Measurements from ENCODE around the gene CLEC18B. TPM values are rescaled to one million over a fixed set of nuclear protein-coding genes. Genes with fewer than 3 reads are reported as not detected.
"Not testable (repeated sequence)": the region's sequence is repeated elsewhere in the genome, so short reads cannot be mapped to it uniquely, and the experiment has no call there.

CLEC18B gene
- total RNA-seq, 1 donor from 2014 or later = 4.9 TPM

DNA sequence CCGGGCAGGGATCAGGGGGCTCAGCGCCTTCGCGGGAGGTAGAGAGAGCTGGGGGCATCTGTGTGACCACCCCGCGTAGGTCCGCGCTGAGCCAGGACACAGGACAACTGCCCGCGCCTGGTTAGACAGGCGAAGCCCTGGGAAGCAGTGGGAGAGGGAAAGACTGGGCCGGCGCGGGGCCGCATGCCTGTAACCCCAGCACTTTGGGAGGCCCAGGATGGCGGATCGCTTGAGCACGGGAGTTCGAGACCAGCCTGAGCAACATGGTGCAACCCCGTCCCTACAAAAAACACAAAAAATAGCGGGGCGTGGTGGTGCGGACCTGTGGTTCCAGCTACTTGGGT is 13.9 kb downstream of the CLEC18B start:
- Histone ChIP-seq H3K4me2 (ENCODE audit: low read length) (peak overlapping the region; percentile 67), H2AFZ (ENCODE audit: low read depth, low read length) (peak overlapping the region; percentile 71), H3K9ac (ENCODE audit: low read length) (peak overlapping the region; percentile 35)
- H3K27me3 Mint-ChIP-seq (ENCODE audit: low read depth, unreplicated experiment); H3K4me3 Mint-ChIP-seq (ENCODE audit: unreplicated experiment); H3K27me3 ChIP-seq (ENCODE audit: insufficient read depth, low read length); H3K27ac ChIP-seq (ENCODE audit: low read depth, low read length); H3K36me3 ChIP-seq (ENCODE audit: insufficient read depth, low read length); H4K20me1 ChIP-seq (ENCODE audit: insufficient read depth, low read length); H3K4me1 ChIP-seq (ENCODE audit: insufficient read depth, low read length); H3K4me1 Mint-ChIP-seq (ENCODE audit: low read depth, unreplicated experiment); H3K79me2 ChIP-seq (ENCODE audit: insufficient read depth, low read length); H3K27ac Mint-ChIP-seq (ENCODE audit: unreplicated experiment); H3K36me3 Mint-ChIP-seq (ENCODE audit: low read depth, unreplicated experiment); FAIRE-seq; H3K9me3 ChIP-seq (ENCODE audit: insufficient read depth, low read depth, low read length); H3K4me3 ChIP-seq (ENCODE audit: insufficient read depth, low read depth, low read length); H3K9me3 Mint-ChIP-seq (ENCODE audit: unreplicated experiment): not testable (repeated sequence)
- peak; percentile 13 for DNase-seq (ENCODE audit: low read depth)

DNA sequence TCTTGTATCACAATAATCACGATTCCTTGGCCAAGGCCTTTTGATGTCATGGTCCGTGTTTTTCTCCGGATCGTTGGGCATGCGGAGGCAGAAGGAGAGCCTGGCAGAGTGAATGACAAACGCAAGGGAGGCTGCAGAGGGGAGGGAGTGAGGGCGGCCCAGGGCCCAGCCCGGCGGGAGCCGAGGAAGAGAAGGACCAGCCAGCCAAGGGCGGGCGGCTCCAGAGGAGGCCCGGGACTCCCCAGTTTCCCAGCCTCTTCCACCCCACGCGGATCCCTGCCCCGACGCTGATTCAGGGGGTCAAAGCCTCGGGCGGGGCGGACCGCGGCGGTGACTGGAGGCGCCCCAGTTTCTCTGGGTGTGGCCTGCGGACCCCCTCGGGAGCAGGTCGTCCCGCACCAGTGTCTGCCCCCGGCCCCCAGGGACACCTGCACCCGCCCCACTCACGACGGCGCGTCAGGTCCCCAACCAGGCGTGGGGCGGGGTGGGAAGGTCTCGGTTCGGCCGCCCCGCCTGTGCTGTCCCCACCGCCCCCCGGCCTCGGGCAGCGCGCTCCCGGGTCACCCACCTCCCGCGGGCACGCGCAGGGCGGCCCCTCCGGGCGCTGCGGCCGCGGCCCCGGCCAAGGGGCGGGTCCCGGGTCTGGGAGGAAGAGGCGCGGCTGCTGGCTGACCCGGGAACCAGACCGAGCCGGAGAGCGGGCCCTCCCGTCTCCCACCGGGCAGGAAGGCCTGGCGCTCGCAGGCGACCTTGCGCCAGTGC is 14.5 kb downstream of the CLEC18B start:
- not testable (repeated sequence) for H3K36me3 ChIP-seq (ENCODE audit: insufficient read depth, low read length); H3K9me3 ChIP-seq (ENCODE audit: insufficient read depth, low read depth, low read length); H3K27ac Mint-ChIP-seq (ENCODE audit: unreplicated experiment); H3K79me2 ChIP-seq (ENCODE audit: insufficient read depth, low read length); H3K4me3 ChIP-seq (ENCODE audit: insufficient read depth, low read depth, low read length); H3K36me3 Mint-ChIP-seq (ENCODE audit: low read depth, unreplicated experiment); H3K27me3 ChIP-seq (ENCODE audit: insufficient read depth, low read length); H3K4me1 ChIP-seq (ENCODE audit: insufficient read depth, low read length); FAIRE-seq; H3K27ac ChIP-seq (ENCODE audit: low read depth, low read length); H3K4me1 Mint-ChIP-seq (ENCODE audit: low read depth, unreplicated experiment); H3K4me3 Mint-ChIP-seq (ENCODE audit: unreplicated experiment); DNase-seq (ENCODE audit: low read depth); H3K9me3 Mint-ChIP-seq (ENCODE audit: unreplicated experiment); H4K20me1 ChIP-seq (ENCODE audit: insufficient read depth, low read length); H3K27me3 Mint-ChIP-seq (ENCODE audit: low read depth, unreplicated experiment)
- H3K9ac ChIP-seq (ENCODE audit: low read length) = peak overlapping the region; percentile 35
- H2AFZ ChIP-seq (ENCODE audit: low read depth, low read length) = peak overlapping the region; percentile 71
- peak overlapping the region; percentile 67 for H3K4me2 ChIP-seq (ENCODE audit: low read length)

DNA sequence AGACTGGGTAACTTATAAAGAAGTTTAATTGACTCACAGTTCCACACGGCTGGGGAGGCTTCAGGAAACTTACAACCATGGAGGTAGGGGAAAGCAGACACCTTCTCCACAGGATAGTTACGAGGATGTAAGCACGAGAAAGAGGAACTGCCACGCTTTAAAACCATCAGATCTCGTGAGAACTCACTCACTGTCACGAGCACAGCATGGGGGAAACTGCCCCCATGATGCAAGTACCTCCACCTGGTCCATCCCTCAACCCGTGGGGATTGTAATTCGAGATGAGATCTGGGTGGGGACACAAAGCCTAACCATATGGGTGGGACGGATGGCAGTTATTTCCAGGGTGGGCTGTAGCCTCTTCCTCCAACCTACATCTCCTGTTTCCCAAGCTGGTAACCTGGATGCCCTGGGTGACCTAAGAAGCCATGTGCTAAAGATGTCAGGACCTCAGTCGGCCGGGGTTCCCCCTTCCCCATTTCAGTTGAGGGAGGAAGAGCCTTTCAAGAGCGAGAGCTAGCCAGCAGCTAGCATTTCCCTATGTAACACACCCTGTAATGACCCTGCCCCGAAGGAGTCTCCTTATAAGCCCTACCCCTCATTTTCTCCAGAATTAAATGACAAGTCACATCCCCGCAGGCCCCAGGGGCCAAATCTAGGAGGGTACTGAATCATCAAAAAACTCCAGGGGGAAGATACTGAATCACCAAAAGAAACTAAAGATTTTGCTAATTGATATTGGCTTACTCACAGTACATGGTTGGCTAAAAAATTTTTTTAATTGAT is 16.9 kb downstream of the CLEC18B start:
- H4K20me1 ChIP-seq (ENCODE audit: insufficient read depth, low read length); H3K4me3 Mint-ChIP-seq (ENCODE audit: unreplicated experiment); DNase-seq (ENCODE audit: low read depth); H3K4me1 ChIP-seq (ENCODE audit: insufficient read depth, low read length); FAIRE-seq; H3K9ac ChIP-seq (ENCODE audit: low read length); H3K9me3 Mint-ChIP-seq (ENCODE audit: unreplicated experiment); H3K27ac Mint-ChIP-seq (ENCODE audit: unreplicated experiment); H3K36me3 ChIP-seq (ENCODE audit: insufficient read depth, low read length); H3K27me3 Mint-ChIP-seq (ENCODE audit: low read depth, unreplicated experiment); H3K27ac ChIP-seq (ENCODE audit: low read depth, low read length); H3K27me3 ChIP-seq (ENCODE audit: insufficient read depth, low read length); H3K79me2 ChIP-seq (ENCODE audit: insufficient read depth, low read length); H3K4me1 Mint-ChIP-seq (ENCODE audit: low read depth, unreplicated experiment); H3K36me3 Mint-ChIP-seq (ENCODE audit: low read depth, unreplicated experiment); H3K9me3 ChIP-seq (ENCODE audit: insufficient read depth, low read depth, low read length); H3K4me3 ChIP-seq (ENCODE audit: insufficient read depth, low read depth, low read length); H2AFZ ChIP-seq (ENCODE audit: low read depth, low read length); H3K4me2 ChIP-seq (ENCODE audit: low read length): not testable (repeated sequence)

DNA sequence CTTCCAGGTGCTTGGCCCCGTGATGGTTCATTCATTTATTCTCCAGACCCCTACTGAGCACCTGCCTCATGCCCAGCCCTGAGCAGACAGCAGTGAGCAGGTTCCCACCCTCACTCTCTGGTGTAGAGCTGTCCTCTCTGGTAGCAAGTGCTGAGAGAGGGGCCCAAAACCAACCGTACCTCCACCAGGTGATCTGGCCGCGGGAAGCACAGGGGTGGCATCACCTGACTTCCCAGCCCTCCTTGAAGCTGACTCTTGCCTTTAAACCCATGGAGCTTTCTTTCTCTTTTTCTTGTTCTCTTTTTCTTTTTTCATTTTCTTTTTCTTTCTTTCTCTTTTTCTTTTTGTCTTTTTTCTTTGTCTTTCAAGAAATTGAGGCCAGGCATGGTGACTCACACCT is 21.0 kb downstream of the CLEC18B start:
- H3K27ac Mint-ChIP-seq (ENCODE audit: unreplicated experiment); DNase-seq (ENCODE audit: low read depth); H3K27me3 Mint-ChIP-seq (ENCODE audit: low read depth, unreplicated experiment); H3K36me3 Mint-ChIP-seq (ENCODE audit: low read depth, unreplicated experiment); H4K20me1 ChIP-seq (ENCODE audit: insufficient read depth, low read length); H2AFZ ChIP-seq (ENCODE audit: low read depth, low read length); H3K27ac ChIP-seq (ENCODE audit: low read depth, low read length); H3K9ac ChIP-seq (ENCODE audit: low read length); H3K4me2 ChIP-seq (ENCODE audit: low read length); H3K36me3 ChIP-seq (ENCODE audit: insufficient read depth, low read length); H3K9me3 Mint-ChIP-seq (ENCODE audit: unreplicated experiment); FAIRE-seq; H3K4me3 Mint-ChIP-seq (ENCODE audit: unreplicated experiment); H3K4me1 ChIP-seq (ENCODE audit: insufficient read depth, low read length); H3K27me3 ChIP-seq (ENCODE audit: insufficient read depth, low read length); H3K4me3 ChIP-seq (ENCODE audit: insufficient read depth, low read depth, low read length); H3K79me2 ChIP-seq (ENCODE audit: insufficient read depth, low read length); H3K4me1 Mint-ChIP-seq (ENCODE audit: low read depth, unreplicated experiment); H3K9me3 ChIP-seq (ENCODE audit: insufficient read depth, low read depth, low read length): not testable (repeated sequence)

DNA sequence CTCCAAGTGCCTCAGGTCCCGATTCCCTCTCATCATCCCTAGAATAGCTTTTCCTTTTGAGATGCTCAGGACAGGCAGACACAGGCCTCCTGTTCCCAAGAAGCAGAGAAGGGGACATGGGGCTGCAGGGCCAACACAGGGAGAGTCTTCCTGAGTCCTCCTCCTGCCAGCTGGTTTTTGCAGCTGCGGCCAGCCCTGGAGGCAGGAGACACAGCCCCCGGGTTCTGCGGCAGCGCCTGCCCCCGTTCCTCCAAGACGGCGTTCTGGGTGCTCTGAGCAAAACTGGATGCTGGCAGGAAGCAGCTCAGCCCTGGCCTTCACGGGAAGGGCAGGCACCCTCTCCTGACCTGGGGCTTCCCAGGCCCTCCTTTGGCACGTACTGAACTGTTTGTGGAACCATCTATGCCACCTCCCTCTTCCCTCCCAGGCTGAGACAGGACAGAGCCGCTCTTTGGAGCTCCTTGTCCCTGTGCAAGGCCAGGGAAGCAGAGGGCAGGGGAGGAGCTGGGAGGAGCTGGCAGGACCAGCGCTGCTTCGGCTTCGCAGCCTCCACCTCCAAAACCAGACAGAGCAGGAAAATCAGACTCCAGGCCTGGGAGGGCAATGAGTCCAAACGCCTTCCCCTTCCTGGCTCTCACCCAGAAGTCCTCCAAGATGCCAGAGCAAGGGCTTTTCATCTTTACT is 22.9 kb downstream of the CLEC18B start:
- H3K27ac ChIP-seq (ENCODE audit: low read depth, low read length); H3K4me1 Mint-ChIP-seq (ENCODE audit: low read depth, unreplicated experiment); DNase-seq (ENCODE audit: low read depth); H3K4me3 Mint-ChIP-seq (ENCODE audit: unreplicated experiment); H3K36me3 ChIP-seq (ENCODE audit: insufficient read depth, low read length); H3K4me1 ChIP-seq (ENCODE audit: insufficient read depth, low read length); H3K27ac Mint-ChIP-seq (ENCODE audit: unreplicated experiment); H2AFZ ChIP-seq (ENCODE audit: low read depth, low read length); H3K36me3 Mint-ChIP-seq (ENCODE audit: low read depth, unreplicated experiment); H3K4me2 ChIP-seq (ENCODE audit: low read length); H3K79me2 ChIP-seq (ENCODE audit: insufficient read depth, low read length); H3K9ac ChIP-seq (ENCODE audit: low read length); H3K27me3 Mint-ChIP-seq (ENCODE audit: low read depth, unreplicated experiment); H3K9me3 ChIP-seq (ENCODE audit: insufficient read depth, low read depth, low read length); H3K9me3 Mint-ChIP-seq (ENCODE audit: unreplicated experiment); H3K27me3 ChIP-seq (ENCODE audit: insufficient read depth, low read length); H4K20me1 ChIP-seq (ENCODE audit: insufficient read depth, low read length); FAIRE-seq; H3K4me3 ChIP-seq (ENCODE audit: insufficient read depth, low read depth, low read length): not testable (repeated sequence)

All from astrocyte (in vitro differentiated cells and primary cell).